GM12878 (cell line): Measurements from ENCODE around the gene TPK1.

Experiments used
- ATF7 ChIP-seq: fragments of 450-650 bp; IDR thresholded peaks from 2 replicates; pipeline ENCODE4 v1.6.1; 2016; ENCODE audit warnings: low read depth, mild to moderate bottlenecking
- CBX5 ChIP-seq: sonication (generic); IDR thresholded peaks from 2 replicates; pipeline ENCODE4 v1.6.1; 2016; ENCODE audit warnings: low read depth, moderate library complexity, mild to moderate bottlenecking, inconsistent platforms
- CHD2 ChIP-seq: IDR thresholded peaks from 2 replicates; pipeline ENCODE4 v1.6.1; 2011; ENCODE audit warnings: low read depth, low read length, improper control_type of control experiment, borderline replicate concordance
- DPF2 ChIP-seq: fragments of 450-650 bp; IDR thresholded peaks from 2 replicates; pipeline ENCODE4 v1.6.1; 2017; ENCODE audit warnings: mild to moderate bottlenecking
- EGR1 ChIP-seq, 2 experiments: IDR thresholded peaks; 1 replicate in 1 of 2; 2 replicates in 1 of 2; pipeline ENCODE4 v1.6.1; 2011 to 2012; ENCODE audit warnings: low read depth in 2 of 2, low read length in 2 of 2, borderline replicate concordance in 1 of 2, mild to moderate bottlenecking in 1 of 2, moderate library complexity in 1 of 2
- PAX5 ChIP-seq: IDR thresholded peaks from 2 replicates; pipeline ENCODE4 v1.6.1; 2011; ENCODE audit warnings: low read depth, low read length, borderline replicate concordance
- POLR2A ChIP-seq: IDR thresholded peaks from 2 replicates; pipeline ENCODE4 v1.6.1; 2011; ENCODE audit warnings: low read depth, mild to moderate bottlenecking, low read length
- TAF1 ChIP-seq: IDR thresholded peaks from 2 replicates; pipeline ENCODE4 v1.6.1; 2011; ENCODE audit warnings: mild to moderate bottlenecking, low read depth, low read length, borderline replicate concordance
- TF ChIP-seq, protein P1 (sequence below), 3 experiments: IDR thresholded peaks in 2 of 3; conservative IDR thresholded peaks in 1 of 3; 2 replicates each; pipeline ENCODE4 v1.5.1; 2011; ENCODE audit warnings: low read depth in 3 of 3, low read length in 3 of 3, mild to moderate bottlenecking in 3 of 3, control low read depth in 2 of 3, moderate library complexity in 2 of 3, inconsistent platforms in 1 of 3, mixed read lengths in 1 of 3; ENCODE audit not compliant: control insufficient read depth in 2 of 3, insufficient read depth in 1 of 3; ENCODE audit errors: extremely low read depth in 1 of 3
- TF ChIP-seq, protein P2 (sequence below): fragments of 450-650 bp; IDR thresholded peaks from 2 replicates; pipeline ENCODE4 v1.6.1; 2017; ENCODE audit warnings: mild to moderate bottlenecking
- TF ChIP-seq, protein P3 (sequence below): fragments of 450-650 bp; IDR thresholded peaks from 2 replicates; pipeline ENCODE4 v1.6.1; 2018; ENCODE audit warnings: mild to moderate bottlenecking, low read depth, moderate library complexity; ENCODE audit not compliant: partially characterized antibody

DNA sequence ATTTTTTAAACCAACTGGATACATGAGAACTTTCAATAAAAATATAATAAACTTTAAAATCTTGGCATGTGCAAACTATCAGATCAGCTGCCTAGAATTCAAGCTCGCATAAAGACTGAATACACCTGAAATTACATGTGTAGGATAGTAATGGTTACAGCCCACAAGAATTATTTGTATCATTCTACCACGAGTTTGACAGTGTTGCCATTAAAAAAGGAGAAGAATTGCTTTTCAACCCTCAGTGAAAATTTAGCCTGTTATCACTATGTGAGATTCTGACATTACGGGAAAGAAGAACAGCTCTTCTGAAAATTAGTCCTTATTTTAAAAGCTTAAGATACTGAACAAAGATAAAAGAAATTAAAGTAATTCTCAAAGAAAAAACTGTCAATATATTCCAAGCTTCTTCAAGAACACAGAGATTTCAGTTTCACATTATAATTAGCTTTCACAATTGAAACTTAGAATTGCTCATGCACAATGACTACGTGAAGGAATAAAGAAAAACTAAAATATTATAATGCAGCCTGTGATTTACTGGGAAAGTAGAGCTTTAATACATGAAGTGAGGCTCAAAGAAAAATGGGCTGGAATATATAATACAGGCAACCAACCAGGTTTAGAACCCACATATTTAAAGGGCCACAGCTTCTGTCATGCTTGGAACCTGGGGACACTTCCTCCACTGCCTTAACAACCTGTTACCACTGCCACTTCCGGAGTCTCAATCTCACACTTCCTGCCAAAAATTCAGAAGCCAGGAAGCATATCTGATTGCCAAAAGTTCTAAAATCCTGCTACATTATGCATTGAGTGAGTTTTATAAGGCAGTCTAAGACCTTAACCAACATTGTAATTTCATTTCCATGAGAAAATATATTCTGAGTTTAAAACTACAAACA lies 23.2 kb downstream of the TPK1 start:
- TF ChIP-seq TAF1: no peak
- TF ChIP-seq EGR1 (IDR thresholded peaks at IDR 0.05; ENCODE audit: borderline replicate concordance in 1 of 2, low read depth in 2 of 2, low read length in 2 of 2): no peak
- TF ChIP-seq CHD2: no peak
- no peak for TF ChIP-seq DPF2
- TF ChIP-seq ATF7: no peak
- TF ChIP-seq POLR2A: no peak
- TF ChIP-seq, protein P1, sequence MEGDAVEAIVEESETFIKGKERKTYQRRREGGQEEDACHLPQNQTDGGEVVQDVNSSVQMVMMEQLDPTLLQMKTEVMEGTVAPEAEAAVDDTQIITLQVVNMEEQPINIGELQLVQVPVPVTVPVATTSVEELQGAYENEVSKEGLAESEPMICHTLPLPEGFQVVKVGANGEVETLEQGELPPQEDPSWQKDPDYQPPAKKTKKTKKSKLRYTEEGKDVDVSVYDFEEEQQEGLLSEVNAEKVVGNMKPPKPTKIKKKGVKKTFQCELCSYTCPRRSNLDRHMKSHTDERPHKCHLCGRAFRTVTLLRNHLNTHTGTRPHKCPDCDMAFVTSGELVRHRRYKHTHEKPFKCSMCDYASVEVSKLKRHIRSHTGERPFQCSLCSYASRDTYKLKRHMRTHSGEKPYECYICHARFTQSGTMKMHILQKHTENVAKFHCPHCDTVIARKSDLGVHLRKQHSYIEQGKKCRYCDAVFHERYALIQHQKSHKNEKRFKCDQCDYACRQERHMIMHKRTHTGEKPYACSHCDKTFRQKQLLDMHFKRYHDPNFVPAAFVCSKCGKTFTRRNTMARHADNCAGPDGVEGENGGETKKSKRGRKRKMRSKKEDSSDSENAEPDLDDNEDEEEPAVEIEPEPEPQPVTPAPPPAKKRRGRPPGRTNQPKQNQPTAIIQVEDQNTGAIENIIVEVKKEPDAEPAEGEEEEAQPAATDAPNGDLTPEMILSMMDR (IDR thresholded peaks at IDR 0.05 in 2 of 3, conservative IDR thresholded peaks at IDR 0.05 in 1 of 3; ENCODE audit: control insufficient read depth in 2 of 3, extremely low read depth in 1 of 3, insufficient read depth in 1 of 3, low read depth in 3 of 3, low read length in 3 of 3): no peak
- TF ChIP-seq PAX5: no peak
- TF ChIP-seq, protein P2, sequence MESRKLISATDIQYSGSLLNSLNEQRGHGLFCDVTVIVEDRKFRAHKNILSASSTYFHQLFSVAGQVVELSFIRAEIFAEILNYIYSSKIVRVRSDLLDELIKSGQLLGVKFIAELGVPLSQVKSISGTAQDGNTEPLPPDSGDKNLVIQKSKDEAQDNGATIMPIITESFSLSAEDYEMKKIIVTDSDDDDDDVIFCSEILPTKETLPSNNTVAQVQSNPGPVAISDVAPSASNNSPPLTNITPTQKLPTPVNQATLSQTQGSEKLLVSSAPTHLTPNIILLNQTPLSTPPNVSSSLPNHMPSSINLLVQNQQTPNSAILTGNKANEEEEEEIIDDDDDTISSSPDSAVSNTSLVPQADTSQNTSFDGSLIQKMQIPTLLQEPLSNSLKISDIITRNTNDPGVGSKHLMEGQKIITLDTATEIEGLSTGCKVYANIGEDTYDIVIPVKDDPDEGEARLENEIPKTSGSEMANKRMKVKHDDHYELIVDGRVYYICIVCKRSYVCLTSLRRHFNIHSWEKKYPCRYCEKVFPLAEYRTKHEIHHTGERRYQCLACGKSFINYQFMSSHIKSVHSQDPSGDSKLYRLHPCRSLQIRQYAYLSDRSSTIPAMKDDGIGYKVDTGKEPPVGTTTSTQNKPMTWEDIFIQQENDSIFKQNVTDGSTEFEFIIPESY: no peak
- TF ChIP-seq, protein P3, sequence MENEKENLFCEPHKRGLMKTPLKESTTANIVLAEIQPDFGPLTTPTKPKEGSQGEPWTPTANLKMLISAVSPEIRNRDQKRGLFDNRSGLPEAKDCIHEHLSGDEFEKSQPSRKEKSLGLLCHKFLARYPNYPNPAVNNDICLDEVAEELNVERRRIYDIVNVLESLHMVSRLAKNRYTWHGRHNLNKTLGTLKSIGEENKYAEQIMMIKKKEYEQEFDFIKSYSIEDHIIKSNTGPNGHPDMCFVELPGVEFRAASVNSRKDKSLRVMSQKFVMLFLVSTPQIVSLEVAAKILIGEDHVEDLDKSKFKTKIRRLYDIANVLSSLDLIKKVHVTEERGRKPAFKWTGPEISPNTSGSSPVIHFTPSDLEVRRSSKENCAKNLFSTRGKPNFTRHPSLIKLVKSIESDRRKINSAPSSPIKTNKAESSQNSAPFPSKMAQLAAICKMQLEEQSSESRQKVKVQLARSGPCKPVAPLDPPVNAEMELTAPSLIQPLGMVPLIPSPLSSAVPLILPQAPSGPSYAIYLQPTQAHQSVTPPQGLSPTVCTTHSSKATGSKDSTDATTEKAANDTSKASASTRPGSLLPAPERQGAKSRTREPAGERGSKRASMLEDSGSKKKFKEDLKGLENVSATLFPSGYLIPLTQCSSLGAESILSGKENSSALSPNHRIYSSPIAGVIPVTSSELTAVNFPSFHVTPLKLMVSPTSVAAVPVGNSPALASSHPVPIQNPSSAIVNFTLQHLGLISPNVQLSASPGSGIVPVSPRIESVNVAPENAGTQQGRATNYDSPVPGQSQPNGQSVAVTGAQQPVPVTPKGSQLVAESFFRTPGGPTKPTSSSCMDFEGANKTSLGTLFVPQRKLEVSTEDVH: no peak
- TF ChIP-seq CBX5: no peak
